HFFc6 (cell line): Measurements from ENCODE around the gene ARL8B. TPM values are rescaled to one million over a fixed set of nuclear protein-coding genes. Genes with fewer than 3 reads are reported as not detected.

Source experiments
- DNase-seq: peaks from one replicate; pipeline ENCODE4 v3.0.0-alpha.2; 2018
- H3K27ac Mint-ChIP-seq: 2 replicates; pipeline ENCODE4 v1.8.0; 2020; ENCODE audit warnings: mild to moderate bottlenecking, mixed read lengths
- H3K27me3 Mint-ChIP-seq: 2 replicates; pipeline ENCODE4 v1.8.0; 2021; ENCODE audit warnings: mild to moderate bottlenecking, moderate library complexity, mixed read lengths; ENCODE audit not compliant: insufficient read depth
- H3K36me3 Mint-ChIP-seq: 2 replicates; pipeline ENCODE4 v1.8.0; 2021; ENCODE audit warnings: low read depth, mixed read lengths
- H3K4me1 Mint-ChIP-seq: 2 replicates; pipeline ENCODE4 v1.8.0; 2020; ENCODE audit warnings: low read depth, mixed read lengths
- H3K4me3 Mint-ChIP-seq: 2 replicates; pipeline ENCODE4 v1.8.0; 2020; ENCODE audit warnings: mild to moderate bottlenecking, moderate library complexity, mixed read lengths
- H3K9me3 Mint-ChIP-seq: 2 replicates; pipeline ENCODE4 v1.8.0; 2020; ENCODE audit warnings: mild to moderate bottlenecking, mixed read lengths
- total RNA-seq, 6 experiments: library from RNA; stranded (reverse); fragmentation: NEBNext Ultra II Directional; extraction: Animal tissue kit (Norgen Biotek cat#: 25700); gene quantifications; 2 replicates in 1 of 6; 3 replicates in 5 of 6; pipeline ENCODE4 v1.2.3, GENCODE V29; 2021
- TF ChIP-seq, protein P1 (sequence below): fragments of 200-600 bp; sonication (generic); IDR thresholded peaks from 2 replicates; pipeline ENCODE4 v1.5.0; 2021; ENCODE audit warnings: antibody characterized with exemption, mild to moderate bottlenecking

Gene ARL8B
- total RNA-seq, 6 experiments from 2014 or later, result 48.9 to 64.7 (median 53.7) TPM

DNA sequence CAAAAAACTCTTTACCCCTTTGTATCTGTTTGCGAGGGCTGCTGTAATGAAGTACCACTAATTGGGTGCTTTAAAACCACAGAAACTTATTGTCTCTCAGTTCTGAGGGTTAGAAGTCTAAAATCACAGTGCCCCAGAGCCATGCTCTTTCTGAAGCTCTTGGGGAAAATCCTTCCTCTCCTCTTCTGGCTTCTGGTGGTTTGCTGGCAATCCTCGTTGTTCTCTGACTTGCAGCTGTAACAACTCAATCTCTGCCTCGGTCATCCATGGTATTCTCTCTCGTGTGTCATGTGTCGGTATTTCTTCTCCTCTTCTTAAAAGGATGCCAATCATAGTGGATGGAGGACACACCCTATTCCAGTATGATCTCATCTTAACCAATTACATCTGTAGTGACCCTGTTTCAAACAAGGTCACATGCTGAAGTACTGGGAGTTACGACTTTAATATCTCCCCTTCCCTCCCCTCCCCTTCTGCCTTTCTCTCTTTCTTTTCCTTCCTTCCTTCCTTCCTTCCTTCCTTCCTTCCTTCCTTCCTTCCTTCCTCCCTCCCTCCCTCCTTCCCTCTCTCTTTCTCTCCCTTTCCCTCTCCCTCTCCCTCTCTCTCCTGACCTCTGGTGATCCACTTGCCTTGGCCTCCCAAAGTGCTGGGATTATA, 6.5 kb upstream of the ARL8B start:
- TF ChIP-seq, protein P1, sequence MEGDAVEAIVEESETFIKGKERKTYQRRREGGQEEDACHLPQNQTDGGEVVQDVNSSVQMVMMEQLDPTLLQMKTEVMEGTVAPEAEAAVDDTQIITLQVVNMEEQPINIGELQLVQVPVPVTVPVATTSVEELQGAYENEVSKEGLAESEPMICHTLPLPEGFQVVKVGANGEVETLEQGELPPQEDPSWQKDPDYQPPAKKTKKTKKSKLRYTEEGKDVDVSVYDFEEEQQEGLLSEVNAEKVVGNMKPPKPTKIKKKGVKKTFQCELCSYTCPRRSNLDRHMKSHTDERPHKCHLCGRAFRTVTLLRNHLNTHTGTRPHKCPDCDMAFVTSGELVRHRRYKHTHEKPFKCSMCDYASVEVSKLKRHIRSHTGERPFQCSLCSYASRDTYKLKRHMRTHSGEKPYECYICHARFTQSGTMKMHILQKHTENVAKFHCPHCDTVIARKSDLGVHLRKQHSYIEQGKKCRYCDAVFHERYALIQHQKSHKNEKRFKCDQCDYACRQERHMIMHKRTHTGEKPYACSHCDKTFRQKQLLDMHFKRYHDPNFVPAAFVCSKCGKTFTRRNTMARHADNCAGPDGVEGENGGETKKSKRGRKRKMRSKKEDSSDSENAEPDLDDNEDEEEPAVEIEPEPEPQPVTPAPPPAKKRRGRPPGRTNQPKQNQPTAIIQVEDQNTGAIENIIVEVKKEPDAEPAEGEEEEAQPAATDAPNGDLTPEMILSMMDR, result no peak
- no peaks in the 10 kb centered on the region for H3K36me3 Mint-ChIP-seq
- H3K4me3 Mint-ChIP-seq, result peak overlapping the region; percentile 25; the same call in 1 of the 2 replicates
- peaks cover 14% of the 10 kb centered on the region for H3K4me1 Mint-ChIP-seq
- H3K27ac Mint-ChIP-seq, result no peak overlapping the region
- H3K9me3 Mint-ChIP-seq, result no peaks in the 10 kb centered on the region
- peaks cover 7% of the 10 kb centered on the region; the same call in 1 of the 2 replicates for H3K27me3 Mint-ChIP-seq
- DNase-seq, result no peak

DNA sequence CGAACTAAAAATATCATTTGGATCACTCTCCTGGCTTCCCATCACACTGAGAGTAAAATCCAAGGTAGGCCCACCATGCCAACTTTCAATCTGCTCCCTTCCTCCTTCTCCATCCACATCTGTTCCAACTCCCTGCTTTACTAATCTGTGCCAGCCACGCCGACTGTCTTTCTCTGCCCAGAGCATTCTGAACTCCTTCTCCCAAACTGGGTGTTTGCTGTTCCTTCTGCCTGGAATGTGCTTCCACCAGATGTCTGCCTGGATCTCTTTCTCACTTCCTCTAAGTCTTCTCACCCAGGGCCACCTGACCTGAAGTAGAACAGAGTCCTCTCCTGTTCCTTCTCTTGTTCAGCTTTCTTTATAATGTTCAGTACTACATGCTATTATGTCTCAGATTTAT, 5.6 kb upstream of the ARL8B start:
- H3K4me3 Mint-ChIP-seq, result no peak overlapping the region
- H3K27ac Mint-ChIP-seq, result peak overlapping the region; percentile 6; the same call in 1 of the 2 replicates
- H3K4me1 Mint-ChIP-seq, result peaks cover 15% of the 10 kb centered on the region
- TF ChIP-seq, protein P1, result no peak
- DNase-seq, result no peak
- no peaks in the 10 kb centered on the region for H3K36me3 Mint-ChIP-seq
- H3K27me3 Mint-ChIP-seq, result peaks cover 4% of the 10 kb centered on the region; the same call in 1 of the 2 replicates
- H3K9me3 Mint-ChIP-seq, result no peaks in the 10 kb centered on the region

DNA sequence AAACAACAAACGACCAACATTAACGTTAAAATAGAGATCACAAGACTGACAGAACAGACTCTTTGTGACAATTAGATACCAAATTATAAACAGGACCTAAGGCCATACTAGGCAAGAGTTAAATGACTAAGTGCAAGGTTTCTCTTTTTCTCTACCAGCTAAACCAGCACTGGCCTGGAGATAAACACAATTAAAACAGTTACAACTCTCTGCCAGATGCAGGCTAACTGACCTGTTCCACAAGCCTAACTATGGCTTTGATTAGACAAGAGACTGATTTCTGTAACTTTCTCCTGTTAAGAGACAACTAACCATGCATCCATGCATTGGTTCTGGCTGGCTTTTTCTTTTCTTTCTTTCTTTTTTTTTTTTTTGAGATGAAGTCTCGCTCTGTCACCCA, 1.6 kb upstream of the ARL8B start:
- DNase-seq, result no peak
- Mint-ChIP-seq H3K4me3 (no peak overlapping the region), H3K27ac (no peak overlapping the region), H3K9me3 (no peaks in the 10 kb centered on the region), H3K27me3 (peaks cover 2% of the 10 kb centered on the region; the same call in 1 of the 2 replicates), H3K36me3 (no peaks in the 10 kb centered on the region), H3K4me1 (peaks cover 41% of the 10 kb centered on the region)
- TF ChIP-seq, protein P1, result no peak

DNA sequence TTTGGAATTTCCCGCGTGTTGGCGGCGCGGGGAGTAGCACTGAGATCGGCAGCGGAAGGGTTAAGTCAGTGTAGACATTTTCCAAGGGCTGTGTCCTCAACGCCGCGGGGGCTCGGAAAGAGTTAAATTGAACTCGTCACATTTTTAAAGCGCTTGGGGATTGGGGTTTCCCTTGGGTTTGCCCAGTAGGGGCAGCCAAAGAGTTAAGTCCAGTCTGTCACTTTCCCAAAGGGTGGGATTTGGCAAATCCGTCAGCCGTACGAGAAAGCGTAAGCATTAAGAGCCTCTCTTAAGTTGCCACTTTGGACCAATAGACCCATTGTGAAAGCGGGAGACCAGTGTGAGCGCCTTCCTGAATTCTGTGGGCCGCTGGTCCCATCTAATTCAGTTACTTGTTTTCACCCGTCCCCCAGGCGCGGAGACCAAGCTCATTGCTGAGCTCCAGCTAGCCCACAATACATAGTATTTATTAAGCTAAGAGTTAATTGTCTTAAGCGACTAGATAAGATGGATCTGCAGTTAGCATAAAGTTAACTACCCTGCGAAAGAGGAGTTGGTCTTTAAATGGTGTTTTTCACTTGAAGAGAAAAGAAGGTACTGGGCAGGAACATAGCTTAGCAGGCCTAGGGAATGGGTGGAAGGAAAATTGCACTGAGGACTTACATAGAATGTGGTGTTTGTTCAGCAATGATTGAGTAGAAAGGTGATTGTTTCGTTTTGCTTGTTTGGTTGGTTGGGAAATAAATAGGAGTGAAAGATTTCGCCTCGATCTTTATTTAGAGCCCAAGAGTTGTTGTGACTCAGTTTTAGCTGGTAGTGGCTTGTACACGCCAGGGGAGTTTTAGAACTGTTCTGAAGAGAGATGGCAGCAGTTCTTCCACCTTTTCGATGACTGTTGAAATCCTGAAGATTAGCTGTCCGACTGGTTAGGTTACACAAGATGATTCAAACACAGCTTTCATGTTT, 932 bp downstream of the ARL8B start:
- H3K4me3 Mint-ChIP-seq, result peak overlapping the region; percentile 95
- peak; percentile 49 for DNase-seq
- peaks cover 2% of the 10 kb centered on the region; the same call in 1 of the 2 replicates for H3K27me3 Mint-ChIP-seq

DNA sequence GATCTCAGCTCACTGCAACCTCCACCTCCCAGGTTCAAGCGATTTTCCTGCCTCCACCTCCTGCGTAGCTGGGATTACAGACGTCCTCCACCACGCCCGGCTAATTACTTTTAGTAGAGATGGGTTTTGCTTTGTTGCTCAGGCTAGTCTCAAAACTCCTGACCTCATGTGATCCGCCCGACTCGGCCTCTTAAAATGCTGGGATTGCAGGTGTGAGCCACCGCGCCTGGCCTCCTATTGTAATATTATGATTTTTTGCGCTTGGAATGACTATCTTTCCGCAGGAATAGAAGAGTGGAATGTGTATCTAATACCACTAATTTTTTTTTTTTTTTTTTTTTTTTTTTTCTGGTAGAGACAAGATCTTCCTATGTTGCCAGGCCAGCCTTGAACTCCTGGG, 1.8 kb downstream of the ARL8B start:
- TF ChIP-seq, protein P1, result no peak
- DNase-seq, result no peak
- Mint-ChIP-seq H3K9me3 (no peaks in the 10 kb centered on the region), H3K27me3 (no peaks in the 10 kb centered on the region), H3K4me1 (peaks cover 39% of the 10 kb centered on the region), H3K36me3 (no peaks in the 10 kb centered on the region), H3K4me3 (peak overlapping the region; percentile 65), H3K27ac (0 out of 2 replicates have a peak overlapping the region, but pooled peaks have one; percentile 33)

More for the DNA sequence above, 932 bp downstream of the ARL8B start:
- TF ChIP-seq, protein P1, result no peak; the same call in 1 of the 2 replicates
- no peaks in the 10 kb centered on the region for H3K36me3 Mint-ChIP-seq
- H3K4me1 Mint-ChIP-seq, result peaks cover 39% of the 10 kb centered on the region
- peak overlapping the region; percentile 86 for H3K27ac Mint-ChIP-seq
- no peaks in the 10 kb centered on the region for H3K9me3 Mint-ChIP-seq
